Adipocyte (in vitro differentiated cells): ENCODE measurements around the gene PTBP1.

Experiments used
- DNase-seq: peaks from one replicate; pipeline ENCODE4 v3.0.0-alpha.2; 2015; ENCODE audit warnings: low read depth
- H3K27me3 ChIP-seq: replicated peaks from 2 replicates; pipeline ENCODE4 v1.7.0; 2013; ENCODE audit warnings: mild to moderate bottlenecking, low read length, moderate library complexity; ENCODE audit not compliant: control insufficient read depth, insufficient read depth
- H3K36me3 ChIP-seq: 2 replicates; pipeline ENCODE4 v1.7.0; 2013; ENCODE audit warnings: low read length, mild to moderate bottlenecking, moderate library complexity; ENCODE audit not compliant: control insufficient read depth, insufficient read depth, severe bottlenecking
- H3K4me1 ChIP-seq: 2 replicates; pipeline ENCODE4 v1.7.0; 2013; ENCODE audit warnings: mild to moderate bottlenecking, low read length, moderate library complexity; ENCODE audit not compliant: control insufficient read depth, insufficient read depth
- H3K4me3 ChIP-seq: 2 replicates; pipeline ENCODE4 v1.7.0; 2013; ENCODE audit warnings: mild to moderate bottlenecking, low read length, moderate library complexity
- H3K9ac ChIP-seq: 2 replicates; pipeline ENCODE4 v1.7.0; 2013; ENCODE audit warnings: mild to moderate bottlenecking, low read length, moderate library complexity
- H3K9me3 ChIP-seq: 2 replicates; pipeline ENCODE4 v1.7.0; 2013; ENCODE audit warnings: mild to moderate bottlenecking, low read length, moderate library complexity; ENCODE audit not compliant: control insufficient read depth

PTBP1 gene

GRCh38 chr19:854549-854948 is 57.3 kb downstream of the PTBP1 start:
- H3K27me3 ChIP-seq = no peaks in the 10 kb centered on the region
- no peaks in the 10 kb centered on the region for H3K9me3 ChIP-seq
- no peaks in the 10 kb centered on the region for H3K36me3 ChIP-seq
- H3K4me1 ChIP-seq = peaks cover 16% of the 10 kb centered on the region
- H3K4me3 ChIP-seq = no peak overlapping the region
- no peak for DNase-seq
- no peak overlapping the region for H3K9ac ChIP-seq

DNA sequence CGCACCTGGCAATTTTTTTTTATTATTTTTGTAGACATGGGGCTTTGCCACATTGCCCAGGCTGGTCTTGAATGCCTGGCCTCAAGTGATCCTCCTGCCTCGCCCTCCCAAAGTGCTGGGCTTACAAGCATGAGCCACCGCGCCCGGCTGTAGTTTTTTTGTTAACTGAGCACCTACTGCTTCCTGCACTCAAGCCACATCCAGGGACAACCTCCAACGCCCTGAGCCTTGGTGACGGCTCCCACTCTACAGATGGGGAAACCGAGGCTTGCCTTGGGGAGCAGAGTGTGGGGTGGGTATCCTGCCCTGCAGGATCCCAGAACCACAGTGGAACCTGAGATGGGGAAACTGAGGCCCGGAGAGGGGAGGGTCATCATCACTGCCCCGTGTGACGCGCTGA is 57.9 kb downstream of the PTBP1 start:
- Histone ChIP-seq H3K27me3 (no peaks in the 10 kb centered on the region), H3K36me3 (no peaks in the 10 kb centered on the region), H3K9ac (no peak overlapping the region), H3K9me3 (no peaks in the 10 kb centered on the region), H3K4me1 (peaks cover 16% of the 10 kb centered on the region), H3K4me3 (no peak overlapping the region)
- no peak for DNase-seq

- H3K4me1 ChIP-seq = peaks cover 16% of the 10 kb centered on the region
- H3K9ac ChIP-seq = no peak overlapping the region
- H3K27me3 ChIP-seq = no peaks in the 10 kb centered on the region
- no peaks in the 10 kb centered on the region for H3K9me3 ChIP-seq
- H3K36me3 ChIP-seq = no peaks in the 10 kb centered on the region
- no peak overlapping the region for H3K4me3 ChIP-seq
- no peak for DNase-seq
These were observed 58.4 kb downstream of the PTBP1 start for GRCh38 chr19:855566-856120.

DNA sequence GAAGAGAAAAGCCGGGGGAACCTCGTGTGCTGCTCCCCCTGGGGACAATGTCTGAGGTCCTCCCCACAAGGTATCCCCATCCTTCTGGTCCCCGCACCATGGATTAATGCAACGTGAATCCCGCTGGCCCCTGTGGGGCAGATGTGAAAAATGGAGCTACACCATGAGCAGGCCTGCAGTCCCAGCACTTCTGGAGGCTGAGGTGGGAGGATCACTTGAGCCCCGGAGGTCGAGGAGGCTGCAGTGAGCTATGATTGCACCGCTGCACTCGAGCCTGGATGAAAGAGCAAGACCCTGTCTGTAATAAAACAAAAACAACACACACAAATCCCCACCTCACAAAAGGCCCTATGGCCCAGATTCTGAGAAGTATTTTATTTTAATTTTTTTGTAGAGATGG is 61.0 kb downstream of the PTBP1 start:
- no peak for DNase-seq
- Histone ChIP-seq H3K36me3 (peaks cover 6% of the 10 kb centered on the region), H3K9me3 (no peaks in the 10 kb centered on the region), H3K4me1 (peaks cover 7% of the 10 kb centered on the region), H3K4me3 (no peak overlapping the region), H3K9ac (no peak overlapping the region), H3K27me3 (no peaks in the 10 kb centered on the region)

- Histone ChIP-seq H3K27me3 (no peaks in the 10 kb centered on the region), H3K36me3 (peaks cover 13% of the 10 kb centered on the region), H3K9me3 (no peaks in the 10 kb centered on the region), H3K9ac (peak within 1 kb of the TSS; percentile 99), H3K4me3 (peak within 1 kb of the TSS; percentile 90), H3K4me1 (peaks cover 7% of the 10 kb centered on the region)
- DNase-seq = peak; percentile 54
These were observed 61.9 kb downstream of the PTBP1 start, which contains the start of gene CFD for GRCh38 chr19:858868-859843. TSS of gene CFD (plus strand) at chr19:859664. CDS start at chr19:859690, 26 bp downstream.

DNA sequence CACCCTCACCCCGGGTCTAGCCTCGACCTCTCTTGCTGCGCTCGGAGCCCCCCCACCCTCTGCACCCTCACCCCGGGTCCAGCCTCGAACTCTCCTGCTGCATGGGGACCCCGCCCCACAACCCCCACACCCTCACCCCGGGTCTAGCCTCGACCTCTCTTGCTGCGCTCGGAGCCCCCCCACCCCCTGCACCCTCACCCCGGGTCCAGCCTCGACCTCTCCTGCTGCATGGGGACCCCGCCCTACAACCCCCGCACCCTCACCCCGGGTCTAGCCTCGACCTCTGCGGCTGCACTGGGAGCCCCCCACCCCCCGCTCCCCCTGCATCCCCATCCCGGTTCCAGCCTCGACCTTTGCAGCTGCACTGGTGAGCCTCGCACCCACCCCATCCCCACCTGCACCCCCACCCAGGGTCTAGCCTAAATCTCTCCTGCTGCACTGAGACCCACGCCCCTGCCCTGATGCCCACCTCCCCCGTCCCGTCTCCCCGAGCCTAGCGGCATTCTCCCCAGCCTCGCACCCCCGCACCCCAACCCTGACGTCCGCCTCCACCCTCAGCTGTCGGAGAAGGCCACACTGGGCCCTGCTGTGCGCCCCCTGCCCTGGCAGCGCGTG is 64.0 kb downstream of the PTBP1 start:
- Histone ChIP-seq H3K9ac (peak overlapping the region; percentile 99), H3K36me3 (peaks cover 14% of the 10 kb centered on the region), H3K9me3 (no peaks in the 10 kb centered on the region), H3K4me3 (peak overlapping the region; percentile 90), H3K4me1 (peaks cover 7% of the 10 kb centered on the region), H3K27me3 (no peaks in the 10 kb centered on the region)
- no peak for DNase-seq
